Measurements from ENCODE around the gene DHX15.

The DHX15 gene

GRCh38 chr4:24603343-24603742 lies 19.0 kb upstream of the DHX15 start:
- H3K9me3 ChIP-seq (ENCODE audit: control insufficient read depth, insufficient read depth, low read depth, low read length), result no peaks in the 10 kb centered on the region

More at GRCh38 chr4:24603343-24603742, 19.0 kb upstream of the DHX15 start:
- ChIA-PET POLR2A (no interaction called here), CTCF (no interaction called here)
- H3K36me3 ChIP-seq (ENCODE audit: control insufficient read depth in 2 of 2, insufficient read depth in 1 of 2, low read length in 2 of 2), result no peaks in the 10 kb centered on the region
- no peak overlapping the region for H3K27ac ChIP-seq (ENCODE audit: extremely low read depth, low read depth, low read length)
- TF ChIP-seq ZFP41 (tag by site-specific recombination; IDR thresholded peaks at IDR 0.05; ENCODE audit: borderline replicate concordance) (no peak), ZNF792 (tag by site-specific recombination; IDR thresholded peaks at IDR 0.05) (no peak), ZNF148 (tag by site-specific recombination; IDR thresholded peaks at IDR 0.05; ENCODE audit: borderline replicate concordance) (no peak), ZNF621 (tag by site-specific recombination; IDR thresholded peaks at IDR 0.05) (no peak), ATF2 (tag by site-specific recombination; IDR thresholded peaks at IDR 0.05; ENCODE audit: low read depth) (no peak), GLIS1 (tag by site-specific recombination; IDR thresholded peaks at IDR 0.05) (no peak), ZNF544 (tag by site-specific recombination; IDR thresholded peaks at IDR 0.05) (no peak), BCL11A (tag by site-specific recombination; IDR thresholded peaks at IDR 0.05; ENCODE audit: low read depth) (no peak), ZNF558 (tag by site-specific recombination; IDR thresholded peaks at IDR 0.05) (no peak), ZNF214 (tag by site-specific recombination; IDR thresholded peaks at IDR 0.05; ENCODE audit: borderline replicate concordance) (no peak), ZBTB6 (tag by site-specific recombination; IDR thresholded peaks at IDR 0.05) (no peak), WT1 (tag by site-specific recombination; IDR thresholded peaks at IDR 0.05) (no peak), ZNF404 (tag by site-specific recombination; IDR thresholded peaks at IDR 0.05) (no peak), ZBTB11 (tag by site-specific recombination; conservative IDR thresholded peaks at IDR 0.05; ENCODE audit: low read depth) (no peak), ZNF514 (tag by site-specific recombination; IDR thresholded peaks at IDR 0.05) (no peak), ZNF701 (tag by site-specific recombination; IDR thresholded peaks at IDR 0.05) (no peak), GLIS2 (tag by site-specific recombination; IDR thresholded peaks at IDR 0.05) (no peak), ZNF26 (tag by site-specific recombination; IDR thresholded peaks at IDR 0.05) (no peak), ZNF776 (tag by site-specific recombination; IDR thresholded peaks at IDR 0.05; ENCODE audit: borderline replicate concordance) (no peak), TCF7L2 (IDR thresholded peaks at IDR 0.05; ENCODE audit: borderline replicate concordance, low read depth, low read length) (no peak)
- H3K4me1 ChIP-seq (ENCODE audit: control insufficient read depth, insufficient read depth, low read length), result no peaks in the 10 kb centered on the region
- no peak overlapping the region for H3K4me3 ChIP-seq (ENCODE audit: low read depth, low read length)

Data from HEK293 (cell line).